PFSK-1 (cell line): ENCODE measurements around the gene KIF26B.

Experiments
- FOXP2 ChIP-seq: optimal IDR thresholded peaks from 2 replicates; pipeline ENCODE3; 2011; ENCODE audit warnings: borderline replicate concordance, control low read depth, inconsistent platforms; ENCODE audit not compliant: insufficient read depth; ENCODE audit errors: extremely low read length, extremely low read depth
- POLR2AphosphoS5 ChIP-seq: IDR thresholded peaks from 2 replicates; pipeline ENCODE4 v1.6.1; 2012; ENCODE audit warnings: low read depth, mild to moderate bottlenecking, control low read depth, low read length, moderate library complexity
- SIN3A ChIP-seq: IDR thresholded peaks from 2 replicates; pipeline ENCODE4 v1.6.1; 2012; ENCODE audit warnings: mild to moderate bottlenecking, low read length, moderate library complexity, borderline replicate concordance; ENCODE audit not compliant: insufficient read depth
- TAF1 ChIP-seq: IDR thresholded peaks from 2 replicates; pipeline ENCODE4 v1.6.1; 2012; ENCODE audit warnings: low read length, control low read depth, borderline replicate concordance; ENCODE audit not compliant: insufficient read depth
- TF ChIP-seq, protein P1 (sequence below), 2 experiments: IDR thresholded peaks; 2 replicates each; pipeline versions ENCODE4 v1.6.1 to v1.8.0; 2011 to 2012; ENCODE audit warnings: low read depth in 2 of 2, low read length in 2 of 2, control low read depth in 1 of 2, inconsistent platforms in 1 of 2, mild to moderate bottlenecking in 1 of 2, moderate library complexity in 1 of 2; ENCODE audit not compliant: insufficient read depth in 1 of 2

Gene KIF26B

DNA sequence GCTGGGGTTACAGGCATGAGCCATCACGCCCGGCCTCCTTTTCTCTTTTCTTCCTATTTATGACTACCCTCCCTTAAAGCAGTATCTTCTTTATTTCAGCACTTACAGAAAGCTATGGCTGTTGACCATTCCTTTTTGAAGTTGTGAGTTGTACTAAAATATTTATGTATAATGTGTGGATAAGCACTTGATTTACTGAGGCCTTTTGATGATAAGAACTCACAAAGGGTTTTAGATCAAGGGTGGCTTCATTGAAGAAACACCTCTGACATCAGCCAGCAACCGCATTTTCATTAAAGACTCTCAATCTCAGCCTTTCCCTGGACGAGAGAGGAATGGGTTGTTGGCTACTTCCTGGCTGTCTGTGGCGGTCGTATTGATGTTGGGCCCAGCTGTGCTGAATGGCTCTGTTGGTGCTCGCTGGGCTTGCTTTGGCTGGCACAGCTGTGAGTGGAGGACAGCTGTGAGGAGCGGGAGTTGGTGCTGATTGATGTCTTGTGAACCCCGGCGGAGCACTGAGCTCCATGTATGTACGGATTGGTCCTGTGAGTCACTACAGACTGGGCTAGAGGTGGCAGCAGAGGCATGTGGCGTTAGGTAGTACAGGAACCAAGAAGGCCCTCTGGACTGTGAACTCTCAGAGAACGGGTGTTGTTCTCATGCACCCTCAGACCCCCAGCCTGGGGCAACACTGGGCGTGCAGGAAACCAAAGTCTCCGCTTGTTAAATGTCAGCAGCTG is 208.8 kb downstream of the KIF26B start:
- no peak for TF ChIP-seq TAF1
- no peak for TF ChIP-seq SIN3A
- TF ChIP-seq POLR2AphosphoS5 = no peak
- no peak for TF ChIP-seq FOXP2
- TF ChIP-seq, protein P1, sequence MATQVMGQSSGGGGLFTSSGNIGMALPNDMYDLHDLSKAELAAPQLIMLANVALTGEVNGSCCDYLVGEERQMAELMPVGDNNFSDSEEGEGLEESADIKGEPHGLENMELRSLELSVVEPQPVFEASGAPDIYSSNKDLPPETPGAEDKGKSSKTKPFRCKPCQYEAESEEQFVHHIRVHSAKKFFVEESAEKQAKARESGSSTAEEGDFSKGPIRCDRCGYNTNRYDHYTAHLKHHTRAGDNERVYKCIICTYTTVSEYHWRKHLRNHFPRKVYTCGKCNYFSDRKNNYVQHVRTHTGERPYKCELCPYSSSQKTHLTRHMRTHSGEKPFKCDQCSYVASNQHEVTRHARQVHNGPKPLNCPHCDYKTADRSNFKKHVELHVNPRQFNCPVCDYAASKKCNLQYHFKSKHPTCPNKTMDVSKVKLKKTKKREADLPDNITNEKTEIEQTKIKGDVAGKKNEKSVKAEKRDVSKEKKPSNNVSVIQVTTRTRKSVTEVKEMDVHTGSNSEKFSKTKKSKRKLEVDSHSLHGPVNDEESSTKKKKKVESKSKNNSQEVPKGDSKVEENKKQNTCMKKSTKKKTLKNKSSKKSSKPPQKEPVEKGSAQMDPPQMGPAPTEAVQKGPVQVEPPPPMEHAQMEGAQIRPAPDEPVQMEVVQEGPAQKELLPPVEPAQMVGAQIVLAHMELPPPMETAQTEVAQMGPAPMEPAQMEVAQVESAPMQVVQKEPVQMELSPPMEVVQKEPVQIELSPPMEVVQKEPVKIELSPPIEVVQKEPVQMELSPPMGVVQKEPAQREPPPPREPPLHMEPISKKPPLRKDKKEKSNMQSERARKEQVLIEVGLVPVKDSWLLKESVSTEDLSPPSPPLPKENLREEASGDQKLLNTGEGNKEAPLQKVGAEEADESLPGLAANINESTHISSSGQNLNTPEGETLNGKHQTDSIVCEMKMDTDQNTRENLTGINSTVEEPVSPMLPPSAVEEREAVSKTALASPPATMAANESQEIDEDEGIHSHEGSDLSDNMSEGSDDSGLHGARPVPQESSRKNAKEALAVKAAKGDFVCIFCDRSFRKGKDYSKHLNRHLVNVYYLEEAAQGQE (IDR thresholded peaks at IDR 0.05; ENCODE audit: insufficient read depth in 1 of 2, low read depth in 2 of 2, low read length in 2 of 2) = no peak

GRCh38 chr1:245365095-245366020 is 210.6 kb downstream of the KIF26B start:
- TF ChIP-seq SIN3A = no peak
- TF ChIP-seq, protein P1 (IDR thresholded peaks at IDR 0.05; ENCODE audit: insufficient read depth in 1 of 2, low read depth in 2 of 2, low read length in 2 of 2) = no peak
- no peak for TF ChIP-seq TAF1
- no peak for TF ChIP-seq FOXP2
- no peak for TF ChIP-seq POLR2AphosphoS5

DNA sequence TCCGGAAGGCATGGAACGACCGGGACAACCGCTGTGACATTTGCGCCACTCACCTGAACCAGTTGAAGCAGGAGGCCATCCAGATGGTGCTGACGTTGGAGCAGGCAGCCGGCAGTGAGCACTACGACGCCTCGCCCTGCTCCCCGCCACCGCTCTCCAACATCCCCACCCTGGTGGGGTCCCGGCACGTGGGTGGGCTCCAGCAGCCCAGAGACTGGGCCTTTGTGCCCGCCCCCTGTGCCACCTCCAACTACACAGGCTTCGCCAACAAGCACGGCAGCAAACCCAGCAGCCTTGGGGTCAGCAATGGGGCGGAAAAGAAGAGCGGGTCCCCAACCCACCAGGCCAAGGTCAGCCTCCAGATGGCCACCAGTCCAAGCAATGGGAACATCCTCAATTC is 212.1 kb downstream of the KIF26B start:
- TF ChIP-seq, protein P1 (IDR thresholded peaks at IDR 0.05; ENCODE audit: insufficient read depth in 1 of 2, low read depth in 2 of 2, low read length in 2 of 2) = no peak
- no peak for TF ChIP-seq FOXP2
- no peak for TF ChIP-seq TAF1
- TF ChIP-seq SIN3A = no peak
- no peak for TF ChIP-seq POLR2AphosphoS5

GRCh38 chr1:245370175-245370825 is 215.5 kb downstream of the KIF26B start:
- TF ChIP-seq TAF1 (no peak), SIN3A (no peak), POLR2AphosphoS5 (no peak), FOXP2 (no peak)
- TF ChIP-seq, protein P1 (IDR thresholded peaks at IDR 0.05; ENCODE audit: insufficient read depth in 1 of 2, low read depth in 2 of 2, low read length in 2 of 2) = no peak
